ENCODE measurements around the gene IMP3.

The IMP3 gene

DNA sequence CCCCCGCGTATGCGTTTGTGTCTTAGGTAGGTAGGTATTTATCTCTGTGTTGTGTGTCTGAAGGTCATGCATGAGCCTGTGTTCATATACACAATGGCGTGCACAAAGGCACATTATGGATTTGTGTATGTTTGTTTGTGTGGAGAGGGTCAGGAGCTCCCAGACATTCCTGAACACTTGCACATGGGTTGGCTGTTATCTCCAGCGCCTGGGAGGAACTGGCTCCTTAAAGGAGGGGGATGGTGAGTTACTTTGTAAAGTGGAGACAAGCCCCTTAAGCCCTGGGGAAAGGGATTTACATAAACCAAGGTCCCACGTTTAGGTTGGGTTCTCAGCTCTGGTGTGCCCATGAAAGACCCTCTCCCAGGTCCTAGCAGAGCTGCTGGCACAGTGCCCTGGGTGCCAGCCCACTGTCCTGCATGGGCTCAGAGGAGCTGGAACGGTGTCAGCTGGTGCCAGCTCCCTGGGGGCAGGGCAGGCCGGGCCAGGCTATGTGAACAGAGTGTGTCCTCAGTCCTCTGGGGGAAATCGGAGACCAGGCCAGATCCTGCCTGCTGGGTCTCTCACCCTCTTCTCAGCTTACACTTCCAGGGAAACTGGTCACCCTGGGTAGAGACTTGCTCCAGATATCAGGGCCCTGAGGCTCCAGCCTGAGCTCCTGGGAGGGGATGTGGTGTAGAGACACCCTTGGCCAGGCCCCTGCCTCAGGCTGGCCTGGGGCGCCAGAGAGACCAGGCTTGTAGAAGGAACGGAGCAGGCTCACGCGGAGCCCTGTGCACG, 32.8 kb upstream of the IMP3 start:
- DNase-seq, result peak; percentile 88

DNA sequence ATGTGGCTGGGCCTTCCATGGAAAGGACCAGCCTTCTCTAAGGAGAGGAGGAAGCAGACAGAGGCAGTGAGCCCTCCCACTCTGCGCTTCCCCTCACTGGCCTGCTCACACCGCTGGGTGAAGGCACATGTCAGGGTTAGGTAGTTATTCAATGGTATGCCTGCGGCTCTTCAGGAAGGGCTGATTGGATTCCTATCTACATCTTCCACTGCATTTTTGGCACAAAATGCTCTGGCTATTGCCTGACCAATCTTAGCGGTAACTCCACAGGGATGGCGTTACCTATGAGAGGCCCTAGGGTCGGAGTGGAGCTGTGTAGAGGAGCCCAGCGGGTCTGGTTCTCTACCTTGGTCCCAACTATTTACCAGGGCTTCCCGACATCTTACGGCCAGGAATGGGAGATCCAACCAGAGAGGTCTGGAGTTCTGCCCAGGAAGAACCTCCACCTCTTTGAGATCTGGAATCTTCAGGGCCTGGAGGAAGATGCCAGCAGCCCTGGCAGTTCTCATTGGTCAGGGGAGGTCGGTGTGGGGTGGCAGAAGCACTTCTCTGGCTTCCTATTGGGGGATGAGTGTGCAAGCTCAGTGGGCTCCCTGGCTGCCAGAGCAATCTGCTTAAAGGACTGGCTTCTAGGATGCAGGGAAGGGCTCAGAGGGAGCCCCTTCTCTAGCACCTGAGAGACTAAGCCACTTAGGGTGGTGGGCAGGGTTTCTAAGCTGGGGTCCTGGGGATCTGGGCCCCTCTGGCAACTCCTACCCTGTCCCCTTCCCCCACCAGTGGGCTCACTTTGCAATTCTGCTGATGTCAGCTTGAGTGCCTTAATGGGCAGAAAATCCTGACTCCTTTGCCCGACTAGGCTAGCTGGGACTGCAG, 31.9 kb upstream of the IMP3 start:
- peak; percentile 25 for DNase-seq

DNA sequence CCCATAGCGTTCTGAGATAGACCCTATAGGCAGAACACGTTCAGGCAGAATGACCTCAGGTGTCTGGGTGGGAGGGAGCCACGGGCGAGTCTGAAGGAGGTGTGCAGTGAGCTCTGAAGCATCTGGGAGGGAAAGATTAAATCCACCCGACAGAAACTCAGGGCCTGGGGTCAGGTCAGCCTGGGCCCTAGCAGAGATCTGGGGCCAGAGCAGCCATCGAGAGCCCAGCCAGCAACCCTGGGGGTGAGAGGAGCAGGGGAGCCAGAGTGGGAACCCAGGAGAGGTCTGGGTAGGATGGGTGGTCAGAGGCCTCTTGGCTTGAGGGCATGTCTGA, 29.8 kb upstream of the IMP3 start:
- no peak for DNase-seq

DNA sequence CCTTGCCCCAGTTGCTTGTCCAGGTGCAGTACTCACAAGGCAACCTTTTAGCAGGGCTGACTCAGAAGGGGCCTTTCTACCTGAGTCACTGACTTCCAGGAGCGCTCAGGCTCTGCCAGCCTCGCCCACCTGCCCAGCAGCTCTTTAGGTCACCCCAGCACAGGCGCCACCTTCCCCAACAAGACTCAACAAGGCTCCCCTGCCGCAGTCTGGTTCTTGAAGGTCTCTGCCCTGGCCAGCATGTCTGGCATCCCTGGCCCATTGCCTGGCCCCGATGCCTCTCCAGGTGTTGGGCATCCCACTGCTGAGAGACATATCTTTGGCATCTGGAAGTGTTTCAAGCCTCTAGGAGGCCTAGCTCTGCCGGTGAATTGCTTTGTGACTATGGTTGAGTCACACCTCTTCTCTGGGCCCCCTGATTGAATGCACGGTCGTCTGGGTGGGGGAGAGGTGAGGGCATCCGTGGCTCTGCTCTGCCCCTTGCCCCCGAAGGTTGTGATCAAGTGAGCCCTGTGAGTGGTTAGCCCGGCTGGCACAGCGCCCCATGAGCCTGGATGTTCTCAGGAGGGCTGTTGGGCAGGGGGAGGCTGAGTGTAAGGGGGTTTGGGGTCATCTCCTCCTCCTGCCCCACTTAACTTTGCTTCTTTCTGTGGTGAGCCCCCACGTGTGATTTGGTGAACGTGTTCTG, 29.3 kb upstream of the IMP3 start:
- DNase-seq, result peak; percentile 45

DNA sequence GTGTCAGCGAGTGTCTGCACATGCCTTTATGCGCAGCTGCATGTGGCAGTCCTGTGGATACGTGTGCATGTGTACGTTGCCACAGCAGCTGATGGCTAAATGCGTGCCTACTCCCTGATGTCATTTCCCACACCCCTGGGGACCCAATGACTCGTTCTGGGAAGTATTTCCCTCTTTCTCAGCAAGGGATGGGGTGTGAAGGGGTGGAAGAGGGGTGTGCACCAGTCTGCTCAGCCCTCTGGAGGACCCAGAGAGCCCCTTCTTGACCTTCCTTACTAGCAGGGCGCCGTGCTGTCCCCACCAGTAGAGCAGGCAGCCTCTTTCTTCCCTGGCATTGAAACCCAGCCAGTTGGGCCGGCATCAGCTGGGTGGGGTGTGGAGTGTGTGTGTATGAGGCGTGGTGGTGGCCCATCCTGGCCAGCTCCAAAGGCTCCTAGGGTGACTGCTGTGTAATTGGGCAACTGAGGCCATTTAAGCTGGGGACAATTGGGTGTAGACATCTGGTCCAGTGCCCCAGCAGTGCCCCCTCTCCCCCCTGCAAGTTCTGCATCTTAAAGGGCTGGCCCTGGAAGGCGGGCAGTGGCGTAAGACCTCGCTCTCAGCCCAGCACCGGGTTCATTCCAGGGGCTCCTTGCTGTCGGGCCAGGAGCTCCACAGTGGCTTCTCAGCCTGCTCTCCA, 26.9 kb upstream of the IMP3 start:
- DNase-seq, result peak; percentile 99

DNA sequence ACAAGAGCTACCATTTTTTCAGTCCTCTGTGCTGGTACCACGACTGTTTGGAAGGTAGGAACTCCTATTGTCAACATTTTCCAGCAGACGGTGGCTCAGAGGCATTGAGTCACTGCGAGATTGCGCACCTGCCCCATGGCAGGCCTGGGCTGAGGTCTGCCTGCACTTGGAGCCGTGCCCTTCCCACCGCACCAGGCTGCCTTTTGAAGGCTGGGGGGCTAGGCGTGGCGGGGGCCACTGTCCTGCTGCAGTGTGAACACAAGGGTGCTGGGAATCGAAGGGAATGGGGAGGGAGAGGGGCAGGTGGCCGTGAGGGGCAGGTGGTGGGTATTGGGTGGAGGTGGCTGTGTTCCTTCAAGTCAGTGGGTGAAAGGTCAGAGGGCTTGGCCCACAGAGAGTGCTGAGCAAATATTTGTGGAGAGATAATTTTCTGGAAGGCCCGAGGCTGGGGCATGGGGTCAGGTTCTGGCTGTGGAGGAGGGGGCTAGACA, 24.0 kb upstream of the IMP3 start:
- DNase-seq, result no peak

DNA sequence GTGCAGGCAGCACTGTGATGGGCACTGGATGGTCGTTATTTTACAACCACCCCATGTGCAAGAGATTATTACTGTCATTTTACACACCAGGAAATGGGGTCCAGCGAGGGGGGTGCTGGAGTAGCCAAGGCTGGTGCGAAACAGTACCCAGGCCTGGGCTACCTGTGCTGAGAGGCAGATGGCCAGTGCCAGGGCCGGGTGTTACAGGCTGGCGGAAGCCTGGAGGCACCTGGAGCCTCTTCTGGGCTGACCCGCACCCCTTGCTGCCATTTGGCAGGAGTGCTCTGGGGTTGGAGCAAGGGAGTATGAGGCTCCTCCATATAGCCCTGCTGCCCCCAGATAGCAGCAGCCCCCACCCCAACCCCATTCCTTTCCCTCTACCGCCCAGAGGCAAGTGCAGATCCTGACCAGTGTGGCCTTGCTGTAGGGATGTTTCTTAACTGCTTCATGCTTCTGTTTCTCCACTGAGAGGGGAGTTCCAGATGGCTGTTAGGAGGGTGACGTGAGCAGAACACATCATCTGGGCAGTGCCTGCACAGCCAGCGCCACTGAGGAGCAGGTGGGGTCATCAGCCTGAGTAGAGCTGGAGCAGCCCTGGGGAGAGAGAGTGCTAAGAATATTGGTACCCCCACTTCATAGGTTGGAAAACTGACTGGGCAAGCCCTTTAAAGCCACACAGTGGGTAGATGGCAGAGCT, 22.9 kb upstream of the IMP3 start:
- no peak for DNase-seq

DNA sequence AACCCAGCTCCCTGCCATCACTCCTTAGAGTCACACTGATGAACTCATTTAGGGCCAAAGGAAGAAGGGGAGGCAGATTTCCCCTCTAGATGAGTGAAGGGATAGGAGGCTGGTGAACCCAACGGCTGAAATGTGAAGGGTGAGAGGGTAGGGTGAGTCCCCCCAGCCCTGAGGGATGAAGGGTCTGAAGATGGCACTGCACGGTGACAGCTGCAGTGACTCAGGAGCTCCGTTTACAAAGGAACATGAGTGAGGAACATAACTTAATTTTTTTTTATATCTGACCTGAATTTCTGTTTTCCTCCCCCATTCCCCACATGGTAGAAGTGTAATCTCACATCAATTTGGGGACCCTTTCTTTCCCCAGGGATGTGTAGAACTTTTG, 21.7 kb upstream of the IMP3 start:
- no peak for DNase-seq

DNA sequence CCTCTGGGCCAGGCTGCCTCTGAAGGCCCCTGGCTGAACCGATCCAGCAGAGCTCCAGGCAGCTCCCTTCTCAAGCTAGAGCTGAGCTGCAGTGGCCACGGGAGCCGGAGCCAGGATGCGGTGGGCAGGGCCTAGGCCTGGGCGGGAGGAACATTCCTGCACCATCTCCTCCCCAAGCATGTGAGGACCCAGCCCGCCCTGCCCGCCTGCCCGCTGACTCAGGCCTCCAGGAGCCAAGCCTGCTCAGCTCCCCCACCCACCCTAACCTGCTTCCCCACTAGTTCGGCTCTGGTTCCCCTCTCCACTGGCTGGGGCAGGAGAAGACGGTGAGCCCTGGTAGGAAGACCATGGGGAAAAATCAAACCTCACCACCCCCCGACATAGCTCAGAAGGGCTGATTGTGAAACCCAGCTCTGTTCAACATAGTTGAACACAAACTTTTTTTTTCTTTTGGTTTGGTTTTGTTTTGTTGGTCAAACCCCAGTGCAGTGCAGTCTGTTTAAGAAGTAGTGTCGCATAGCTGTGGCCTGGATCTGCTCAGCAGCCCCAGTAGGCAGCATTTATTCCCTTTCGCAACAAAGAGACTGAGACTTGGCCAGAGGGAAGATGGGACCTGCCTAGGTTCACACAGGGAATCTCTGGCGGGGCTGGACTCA, 21.2 kb upstream of the IMP3 start:
- DNase-seq, result peak; percentile 93

DNA sequence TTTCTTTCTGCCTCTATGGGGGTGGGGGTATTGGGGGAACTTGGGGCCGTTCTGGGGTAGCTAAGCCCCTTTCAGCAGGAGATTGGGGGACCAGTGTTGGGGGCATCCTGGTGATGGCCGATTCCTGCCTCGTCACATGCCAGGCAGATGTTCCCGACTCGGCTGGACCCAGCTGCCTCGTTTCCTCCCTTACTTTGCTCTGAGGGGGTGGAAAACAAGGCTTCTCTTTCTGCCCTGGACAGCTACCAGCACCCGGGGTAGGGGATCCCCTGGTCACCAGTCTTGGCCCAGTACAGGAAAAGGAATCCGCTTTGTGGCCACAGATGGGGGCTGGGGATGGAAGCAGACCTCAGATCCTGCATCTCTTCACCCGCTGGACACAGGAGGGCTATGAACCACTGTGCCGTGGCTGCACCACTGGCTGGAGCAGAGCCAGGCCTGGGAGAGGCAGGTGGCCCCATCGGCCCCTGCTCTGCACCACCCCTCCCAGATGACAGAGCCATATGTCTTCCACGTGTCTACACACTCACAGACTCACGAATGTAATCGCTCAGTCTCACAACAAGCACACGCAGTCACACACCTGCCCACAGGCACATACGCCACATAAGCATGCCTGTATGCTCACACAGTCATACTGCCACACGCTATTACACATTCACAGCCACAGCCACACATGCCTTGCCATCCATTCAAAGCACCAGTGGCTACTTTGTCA, 20.1 kb upstream of the IMP3 start:
- DNase-seq, result peak; percentile 28

DNA sequence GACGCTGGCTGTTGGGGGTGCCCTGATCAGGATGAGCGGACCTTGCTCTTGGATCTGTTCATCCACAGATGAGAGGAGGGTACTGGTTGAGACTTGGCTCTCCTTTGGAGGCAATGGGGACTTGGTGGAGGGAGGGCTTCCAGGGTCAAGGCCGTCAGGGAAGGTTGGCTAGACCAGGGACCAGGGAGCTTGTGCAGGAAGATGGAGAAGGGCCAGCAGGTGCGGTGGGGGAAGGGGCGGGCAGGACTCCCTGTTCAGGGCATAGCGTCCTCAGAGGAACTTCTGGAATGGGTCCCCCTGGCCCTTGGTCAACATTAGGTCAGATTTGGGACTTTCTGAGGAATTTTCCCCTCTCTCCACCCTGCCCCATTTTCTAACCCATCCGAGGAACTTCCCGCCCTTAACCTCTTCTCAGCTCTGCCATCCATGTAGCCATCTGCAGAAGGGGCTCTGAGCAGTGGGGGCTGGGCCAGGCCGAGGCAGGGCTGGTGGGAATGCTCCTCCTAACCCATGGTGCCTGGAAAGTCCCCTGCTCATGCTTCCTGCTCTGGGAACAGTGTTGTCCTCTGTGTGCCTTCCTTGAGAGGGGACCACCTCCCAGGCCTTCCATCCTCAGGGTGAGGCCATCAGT, 19.2 kb upstream of the IMP3 start:
- DNase-seq, result no peak

DNA sequence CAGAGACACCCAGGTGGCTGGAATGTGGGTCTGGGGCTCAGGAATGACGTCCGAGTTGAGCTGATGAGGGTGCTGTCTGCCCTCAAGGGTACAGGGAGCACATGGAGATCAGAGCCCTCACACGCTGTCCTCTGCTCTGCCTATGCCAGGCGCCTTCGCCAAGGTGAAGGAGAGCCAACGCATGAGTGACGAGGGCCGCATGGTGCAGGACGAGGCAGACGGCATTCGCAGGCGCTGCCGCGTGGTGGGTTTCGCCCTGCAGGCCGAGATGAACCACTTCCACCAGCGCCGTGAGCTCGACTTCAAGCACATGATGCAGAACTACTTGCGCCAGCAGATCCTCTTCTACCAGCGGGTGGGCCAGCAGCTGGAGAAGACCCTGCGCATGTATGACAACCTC, 16.8 kb upstream of the IMP3 start:
- DNase-seq, result no peak

DNA sequence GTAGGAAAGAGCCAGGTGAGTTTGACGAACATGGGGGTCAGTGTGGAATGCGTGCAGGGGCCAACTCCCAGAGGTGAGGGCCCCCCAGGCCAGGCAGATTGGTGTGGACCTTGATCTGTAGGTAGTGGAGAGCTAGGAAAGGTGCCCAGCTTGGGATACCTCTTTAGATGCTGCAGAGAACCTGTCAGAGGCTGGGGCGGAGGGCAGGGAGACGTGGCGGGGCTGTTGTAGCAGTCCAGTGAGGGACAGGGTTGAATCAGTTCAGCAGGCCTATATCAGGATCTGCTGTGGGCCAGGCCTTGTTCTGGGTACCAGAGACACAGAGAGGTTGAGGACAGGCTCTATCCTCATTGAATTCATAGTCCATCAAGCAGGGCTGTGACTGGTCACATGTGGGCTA, 16.3 kb upstream of the IMP3 start:
- DNase-seq, result no peak

DNA sequence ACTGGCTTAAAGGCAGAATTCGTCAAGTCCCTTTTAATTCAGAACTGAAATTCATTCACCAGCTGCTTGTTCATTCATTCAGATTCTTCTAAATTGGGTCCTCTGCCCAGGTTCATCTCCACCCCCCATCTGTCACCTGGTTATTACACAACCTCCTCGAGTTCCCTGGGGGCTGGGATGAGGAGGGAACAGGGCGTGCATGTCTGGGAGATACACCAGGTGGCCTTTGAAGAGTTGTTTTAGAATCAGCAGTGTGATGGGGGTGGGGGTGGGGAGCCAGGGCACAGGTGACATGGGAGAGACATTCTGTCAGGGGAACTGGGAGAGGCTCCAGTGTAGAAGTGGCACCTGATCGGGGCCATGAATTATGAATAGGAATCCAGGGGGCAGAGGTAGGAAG, 15.9 kb upstream of the IMP3 start:
- DNase-seq, result no peak

DNA sequence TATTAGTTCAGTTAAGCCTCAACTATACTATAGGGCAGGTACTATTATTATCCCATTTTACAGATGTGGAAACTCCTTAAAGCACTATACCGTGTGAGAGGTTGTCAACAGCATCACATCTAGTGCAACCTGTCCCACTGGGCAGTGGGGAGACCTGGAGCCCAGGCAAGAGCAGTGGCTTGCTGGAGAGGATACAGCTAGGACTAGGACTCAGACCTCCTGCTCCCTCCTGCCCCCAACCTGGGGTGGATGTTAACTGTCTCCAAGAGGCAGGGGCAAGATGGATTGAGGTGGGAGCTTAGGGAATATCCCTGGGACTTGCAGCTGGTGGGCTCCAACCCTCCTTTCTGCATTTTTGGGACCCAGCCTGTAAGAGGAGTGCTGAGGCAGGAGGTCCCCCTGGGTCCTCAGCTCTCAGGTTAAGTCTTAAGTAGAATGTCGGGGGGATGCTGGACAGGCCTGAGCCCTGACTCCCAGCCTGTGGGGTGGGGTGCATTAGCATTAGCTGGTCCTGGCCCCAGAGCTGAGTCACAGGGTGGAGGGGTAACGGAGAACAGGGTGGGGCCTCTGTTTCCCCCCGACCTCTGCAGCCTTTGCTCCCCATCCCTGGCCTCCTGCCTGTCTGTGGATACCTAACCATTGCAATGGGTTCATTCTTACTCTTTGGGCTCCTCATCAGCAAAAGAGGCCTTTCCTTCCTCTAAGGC, 14.3 kb upstream of the IMP3 start:
- DNase-seq, result no peak

DNA sequence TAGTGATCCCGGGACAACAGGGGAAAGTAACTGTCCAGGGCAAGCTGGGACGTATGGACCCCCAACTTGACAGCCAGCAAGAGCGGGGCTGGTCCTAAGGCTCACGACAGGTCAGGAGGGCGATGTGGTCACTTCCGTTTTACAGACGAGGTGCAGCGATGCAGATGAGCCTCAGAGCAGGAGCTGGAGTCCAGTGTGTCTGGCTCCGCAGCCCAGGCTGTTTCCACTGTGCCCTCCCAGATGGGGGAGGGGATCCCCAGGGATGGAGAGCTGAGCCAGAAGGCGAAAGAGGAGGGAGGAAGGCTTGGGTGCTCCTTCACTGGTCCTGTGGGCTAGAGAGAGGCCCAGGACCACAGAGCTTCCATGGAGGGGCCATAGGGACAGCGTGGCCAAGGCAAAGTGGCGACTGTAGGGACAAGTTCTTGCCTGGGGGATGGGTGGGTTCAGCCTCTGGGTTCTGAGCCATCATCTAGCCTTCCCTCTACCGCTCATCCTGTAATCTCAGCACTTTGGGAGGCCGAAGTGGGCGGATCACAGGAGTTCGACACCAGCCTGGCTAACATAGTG, 13.4 kb upstream of the IMP3 start:
- DNase-seq, result no peak

DNA sequence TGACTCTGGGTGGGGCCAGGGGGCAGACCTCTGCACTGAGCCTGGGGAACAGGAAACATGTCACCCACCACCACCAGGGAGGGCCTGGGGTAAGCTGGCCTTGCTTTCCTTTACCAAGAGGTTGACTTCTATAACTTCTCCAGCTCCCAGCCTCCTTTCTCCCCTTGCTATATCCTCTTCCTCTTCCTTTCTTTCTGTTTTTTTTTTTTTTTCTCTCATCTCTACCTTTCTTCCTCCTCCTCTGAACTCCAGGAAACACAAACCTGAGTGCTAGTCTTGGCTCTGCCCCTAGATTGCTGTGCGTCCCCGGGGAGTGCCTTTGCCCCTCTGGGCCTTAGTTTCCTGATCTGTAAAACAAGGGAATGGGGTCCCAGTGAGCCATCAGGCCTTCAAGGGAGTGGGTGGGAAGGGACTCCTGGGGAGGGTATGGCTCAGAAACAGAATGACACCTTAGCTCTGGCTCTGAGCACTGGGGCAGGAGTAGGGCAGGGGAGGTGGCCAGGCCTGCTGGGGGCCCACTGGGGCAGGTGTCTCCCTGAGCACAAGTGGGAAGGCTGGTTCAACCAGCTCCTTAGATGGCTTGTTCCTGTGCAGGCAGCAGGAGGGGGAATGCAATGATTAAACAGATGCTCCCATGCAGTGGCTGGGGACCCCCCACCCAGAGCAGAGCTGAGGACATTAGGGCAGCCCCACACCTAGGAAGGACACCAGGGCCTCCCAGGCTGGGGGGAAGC, 12.0 kb upstream of the IMP3 start:
- DNase-seq, result no peak

DNA sequence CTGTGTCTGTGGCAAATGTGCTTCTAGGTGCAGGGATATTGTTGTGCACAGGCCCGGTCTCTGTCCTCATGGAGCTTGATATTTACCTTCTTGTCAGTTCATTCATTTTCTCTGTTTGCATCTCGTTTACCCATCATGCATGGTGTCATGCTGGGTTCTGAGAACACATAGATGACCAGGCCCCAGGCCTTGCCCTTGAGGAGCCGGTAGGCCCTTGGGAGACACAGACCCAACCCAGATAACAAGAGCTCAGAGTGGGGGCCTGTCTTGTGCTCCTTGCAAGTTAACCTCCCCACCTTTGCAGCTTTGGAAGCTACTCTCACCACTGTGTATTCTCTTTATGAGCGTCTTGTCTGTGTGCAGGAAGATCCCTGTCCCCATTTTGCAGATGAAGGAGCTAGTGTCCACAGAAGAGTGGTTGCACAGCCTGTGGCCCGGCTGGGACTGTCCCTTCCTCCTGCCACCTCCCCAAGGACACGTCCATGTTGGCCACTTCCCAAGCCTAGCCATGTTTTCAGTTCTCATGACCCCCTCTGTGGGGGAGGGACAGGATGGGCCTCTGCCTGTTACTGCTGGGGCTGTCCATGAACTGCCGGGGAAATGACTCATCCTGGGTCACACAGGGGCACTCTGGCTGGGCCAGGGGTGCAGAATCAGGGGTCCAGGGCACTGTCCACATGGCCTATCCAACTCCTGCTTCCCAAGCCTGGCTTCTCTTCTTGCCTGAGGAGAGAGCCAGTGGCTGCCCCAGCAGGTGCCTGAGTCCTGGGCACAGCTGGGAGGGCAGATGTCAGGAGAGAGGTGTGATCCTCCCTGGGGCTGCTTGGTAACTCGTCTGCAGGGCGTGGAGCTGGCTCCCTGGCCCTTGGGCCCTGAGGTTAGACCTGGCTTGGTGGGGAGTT, 11.1 kb upstream of the IMP3 start:
- DNase-seq, result no peak
